Calu3 (cell line): ENCODE data around the gene RRP12. TPM values are rescaled to one million over a fixed set of nuclear protein-coding genes. Genes with fewer than 3 reads are reported as not detected.

ENCODE experiments used
- BruUV-seq: library from RNA; stranded (reverse); fragments of 400-500 nt; replicated peaks from 2 replicates; lab custom pipeline; 2021; lab: Mats Ljungman, UMichigan
- CTCF ChIA-PET: fragments of 300-600 bp; sonication (Branson Sonifier 250); formaldehyde crosslinking; loops from one replicate; lab custom pipeline; 2022; ENCODE audit warnings: antibody characterized with exemption; lab: Charles Lee
- DNase-seq: peaks from one replicate; pipeline ENCODE4 v3.0.0; 2022
- H3K27ac Mint-ChIP-seq: one replicate; pipeline ENCODE4 v1.8.0; 2022; ENCODE audit warnings: mixed read lengths; ENCODE audit not compliant: unreplicated experiment
- H3K27me3 Mint-ChIP-seq: one replicate; pipeline ENCODE4 v1.8.0; 2022; ENCODE audit warnings: mixed read lengths; ENCODE audit not compliant: unreplicated experiment
- H3K36me3 Mint-ChIP-seq: one replicate; pipeline ENCODE4 v1.8.0; 2022; ENCODE audit warnings: mild to moderate bottlenecking, moderate library complexity, mixed read lengths; ENCODE audit not compliant: insufficient read depth, unreplicated experiment
- H3K4me1 Mint-ChIP-seq: one replicate; pipeline ENCODE4 v1.8.0; 2022; ENCODE audit warnings: mild to moderate bottlenecking, low read depth, mixed read lengths; ENCODE audit not compliant: unreplicated experiment
- H3K4me3 Mint-ChIP-seq: one replicate; pipeline ENCODE4 v1.8.0; 2022; ENCODE audit warnings: mild to moderate bottlenecking, low read depth, moderate library complexity, mixed read lengths; ENCODE audit not compliant: unreplicated experiment
- H3K9me3 Mint-ChIP-seq: one replicate; pipeline ENCODE4 v1.8.0; 2022; ENCODE audit warnings: low read depth, mixed read lengths; ENCODE audit not compliant: unreplicated experiment
- intact Hi-C: fragments of 100-400 bp; cut with micrococcal nuclease; formaldehyde crosslinking; loops from one replicate; pipeline ENCODE4 v1.10.0; 2022; ENCODE audit not compliant: unreplicated experiment
- total RNA-seq: library from RNA; stranded (reverse); gene quantifications from 2 replicates; pipeline ENCODE4 v1.2.3, GENCODE V29; 2022
- TF ChIP-seq, protein P1 (sequence below): fragments of 200-600 bp; IDR thresholded peaks from one replicate; pipeline ENCODE4 v1.8.0; 2022; ENCODE audit warnings: antibody characterized with exemption; ENCODE audit not compliant: unreplicated experiment

RRP12 gene
- total RNA-seq, 1 experiment from 2014 or later: 52.6 TPM

DNA sequence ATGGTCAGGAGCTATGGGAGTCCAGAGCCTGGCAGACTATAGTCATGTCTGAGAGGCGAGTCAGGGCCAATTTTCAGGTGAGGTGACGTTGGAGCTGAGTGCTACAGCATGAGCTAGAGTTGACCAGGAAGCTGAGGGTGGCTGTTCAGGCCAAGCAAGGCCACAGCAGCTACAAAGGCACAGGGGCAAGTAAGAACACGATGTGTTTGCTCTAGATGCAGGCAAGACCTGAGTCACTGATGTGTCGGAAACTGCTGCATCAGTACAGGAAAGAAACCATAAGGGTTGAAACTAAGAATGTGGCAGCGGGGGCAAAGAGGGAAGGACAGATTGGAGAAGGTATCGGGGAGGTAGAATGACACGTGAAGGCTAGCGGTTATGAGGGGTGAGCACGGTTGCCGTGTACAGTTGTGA lies 11.8 kb upstream of the RRP12 start:
- TF ChIP-seq, protein P1, sequence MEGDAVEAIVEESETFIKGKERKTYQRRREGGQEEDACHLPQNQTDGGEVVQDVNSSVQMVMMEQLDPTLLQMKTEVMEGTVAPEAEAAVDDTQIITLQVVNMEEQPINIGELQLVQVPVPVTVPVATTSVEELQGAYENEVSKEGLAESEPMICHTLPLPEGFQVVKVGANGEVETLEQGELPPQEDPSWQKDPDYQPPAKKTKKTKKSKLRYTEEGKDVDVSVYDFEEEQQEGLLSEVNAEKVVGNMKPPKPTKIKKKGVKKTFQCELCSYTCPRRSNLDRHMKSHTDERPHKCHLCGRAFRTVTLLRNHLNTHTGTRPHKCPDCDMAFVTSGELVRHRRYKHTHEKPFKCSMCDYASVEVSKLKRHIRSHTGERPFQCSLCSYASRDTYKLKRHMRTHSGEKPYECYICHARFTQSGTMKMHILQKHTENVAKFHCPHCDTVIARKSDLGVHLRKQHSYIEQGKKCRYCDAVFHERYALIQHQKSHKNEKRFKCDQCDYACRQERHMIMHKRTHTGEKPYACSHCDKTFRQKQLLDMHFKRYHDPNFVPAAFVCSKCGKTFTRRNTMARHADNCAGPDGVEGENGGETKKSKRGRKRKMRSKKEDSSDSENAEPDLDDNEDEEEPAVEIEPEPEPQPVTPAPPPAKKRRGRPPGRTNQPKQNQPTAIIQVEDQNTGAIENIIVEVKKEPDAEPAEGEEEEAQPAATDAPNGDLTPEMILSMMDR: no peak
- peak; percentile 7 for DNase-seq
- Mint-ChIP-seq H3K4me3 (no peak overlapping the region), H3K27me3 (no peaks in the 10 kb centered on the region), H3K9me3 (no peaks in the 10 kb centered on the region), H3K27ac (no peak overlapping the region), H3K36me3 (peaks cover 4% of the 10 kb centered on the region), H3K4me1 (peaks cover 8% of the 10 kb centered on the region)
- intact Hi-C loops: no loop called here
- CTCF ChIA-PET: no interaction called here
- BruUV-seq: no TSS peak

DNA sequence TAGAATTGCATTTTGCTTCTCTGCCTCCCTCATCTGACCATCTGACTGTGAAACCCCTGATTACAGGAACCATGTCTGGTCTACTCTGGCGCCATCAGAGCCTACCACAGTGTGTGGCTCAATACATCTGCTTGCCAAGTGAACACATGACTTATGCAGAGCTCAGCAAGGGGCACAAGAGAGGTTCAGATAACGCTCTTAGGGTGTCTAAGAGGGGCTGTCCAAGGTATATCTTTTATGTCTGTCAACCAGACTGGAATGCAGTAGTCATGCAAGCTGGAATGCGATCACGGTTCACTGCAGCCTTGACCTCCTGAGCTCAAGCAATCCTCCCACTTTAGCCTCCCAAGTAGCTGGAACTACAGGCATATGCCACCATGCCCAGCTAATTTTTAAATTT lies 10.3 kb upstream of the RRP12 start:
- CTCF ChIA-PET: interaction anchor here (0.7 kb wide), 1 partner anchor 10 kb away, joined by 3 read pairs; the partner anchor contains the start of gene RRP12

DNA sequence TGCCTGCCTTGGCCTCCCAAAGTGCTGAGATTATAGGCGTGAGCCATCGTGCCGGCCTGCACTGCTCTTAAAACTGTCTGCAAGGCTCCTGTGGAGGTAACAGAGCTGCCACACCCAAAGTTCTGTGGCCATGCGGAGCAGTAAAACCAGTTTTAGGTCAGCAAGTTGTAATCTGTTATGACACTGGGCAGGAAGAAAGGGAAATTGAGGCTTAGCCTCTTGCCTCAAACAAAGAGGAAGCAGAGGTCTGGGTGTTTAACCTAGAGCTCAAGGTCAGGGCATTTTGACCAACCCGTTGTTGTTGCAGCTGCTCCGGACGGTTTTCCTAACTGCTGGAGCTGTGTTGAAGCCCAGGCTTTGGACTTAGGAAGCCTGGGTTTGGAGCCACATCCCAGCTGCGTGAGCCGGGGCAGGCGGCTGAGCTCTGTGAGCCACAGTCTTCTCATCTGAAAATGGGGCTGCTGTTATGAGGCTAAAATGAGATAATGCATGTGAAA lies 7.4 kb upstream of the RRP12 start:
- CTCF ChIA-PET: no interaction called here
- Mint-ChIP-seq H3K36me3 (peaks cover 4% of the 10 kb centered on the region), H3K27ac (no peak overlapping the region), H3K4me3 (no peak overlapping the region), H3K27me3 (no peaks in the 10 kb centered on the region), H3K9me3 (no peaks in the 10 kb centered on the region), H3K4me1 (peaks cover 8% of the 10 kb centered on the region)
- intact Hi-C loops: no loop called here
- peak; percentile 17 for DNase-seq
- TF ChIP-seq, protein P1: no peak
- BruUV-seq: no TSS peak

More for the DNA sequence above, 10.3 kb upstream of the RRP12 start:
- no TSS peak for BruUV-seq
- intact Hi-C loops: no loop called here
- Mint-ChIP-seq H3K36me3 (peaks cover 4% of the 10 kb centered on the region), H3K27me3 (no peaks in the 10 kb centered on the region), H3K27ac (no peak overlapping the region), H3K9me3 (no peaks in the 10 kb centered on the region), H3K4me3 (no peak overlapping the region), H3K4me1 (peaks cover 8% of the 10 kb centered on the region)
- no peak for DNase-seq
- TF ChIP-seq, protein P1: no peak

DNA sequence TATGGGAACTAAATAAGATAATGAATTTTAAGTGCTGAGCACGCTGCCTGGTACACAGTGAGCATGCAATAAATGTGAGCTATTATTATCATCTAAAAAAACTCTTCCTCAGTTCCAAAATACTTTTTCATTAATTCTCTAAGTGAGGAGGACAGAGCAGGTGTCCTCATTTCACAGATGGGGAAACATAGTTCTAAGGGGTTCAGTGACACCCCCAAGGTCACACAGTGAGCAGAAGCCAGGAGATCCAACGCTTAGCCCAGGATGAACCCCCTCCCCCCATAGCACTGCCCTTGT lies 6.8 kb upstream of the RRP12 start:
- BruUV-seq: no TSS peak
- no peak for DNase-seq
- Mint-ChIP-seq H3K9me3 (no peaks in the 10 kb centered on the region), H3K36me3 (peaks cover 6% of the 10 kb centered on the region), H3K4me3 (no peak overlapping the region), H3K27ac (no peak overlapping the region), H3K4me1 (peaks cover 4% of the 10 kb centered on the region), H3K27me3 (no peaks in the 10 kb centered on the region)
- CTCF ChIA-PET: no interaction called here
- TF ChIP-seq, protein P1: no peak
- intact Hi-C loops: loop anchor here (1.0 to 2.0 kb wide), 2 partner anchors 19 to 37 kb away; partner anchors contain the start of gene PGAM1
